BE2C (cell line): Measurements from ENCODE around the gene ZNF211.

Experiments used
- DNase-seq: peaks from one replicate; pipeline ENCODE4 v3.0.0-alpha.2; 2020
- H3K27me3 ChIP-seq: fragments of 250-450 bp; sonication (Bioruptor Pico); 2 replicates; pipeline ENCODE4 v1.5.1; 2020; ENCODE audit warnings: mild to moderate bottlenecking
- H3K36me3 ChIP-seq: fragments of 250-450 bp; sonication (Bioruptor Pico); 2 replicates; pipeline ENCODE4 v1.5.1; 2020; ENCODE audit warnings: mild to moderate bottlenecking
- H3K4me1 ChIP-seq: fragments of 250-450 bp; sonication (Bioruptor Pico); 2 replicates; pipeline ENCODE4 v1.5.1; 2020
- H3K4me3 ChIP-seq: 2 replicates; pipeline ENCODE4 v1.5.1; 2011; ENCODE audit warnings: low read depth, low read length
- H3K9me3 ChIP-seq: fragments of 250-450 bp; sonication (Bioruptor Pico); 2 replicates; pipeline ENCODE4 v1.5.1; 2020
- TF ChIP-seq, protein P1 (sequence below): IDR thresholded peaks from 2 replicates; pipeline ENCODE4 v1.5.1; 2012; ENCODE audit warnings: mild to moderate bottlenecking, low read depth, low read length

Gene ZNF211

DNA sequence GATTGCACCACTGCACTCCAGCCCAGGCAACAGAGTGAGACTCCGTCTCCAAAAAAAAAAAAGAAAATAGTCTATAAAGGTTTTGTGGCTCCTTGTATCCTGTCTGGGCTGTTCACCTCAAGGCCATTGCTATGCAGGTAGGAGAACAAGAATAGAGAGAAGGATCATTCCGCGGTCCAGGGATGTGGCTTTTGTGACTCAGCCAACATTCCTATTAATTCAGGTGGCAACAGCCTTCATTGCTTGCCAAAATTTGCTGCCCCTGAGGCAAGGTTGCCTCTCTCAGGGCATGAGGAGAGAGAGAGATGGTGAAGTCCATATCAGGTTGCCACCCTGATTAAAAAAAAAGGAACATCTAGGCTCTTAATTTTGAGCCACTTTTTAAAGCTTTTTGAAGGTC, 56.8 kb downstream of the ZNF211 start:
- Histone ChIP-seq H3K4me1 (no peaks in the 10 kb centered on the region), H3K9me3 (peaks cover 22% of the 10 kb centered on the region), H3K27me3 (no peaks in the 10 kb centered on the region), H3K36me3 (peaks cover 64% of the 10 kb centered on the region), H3K4me3 (no peak overlapping the region)
- DNase-seq, result no peak
- TF ChIP-seq, protein P1, sequence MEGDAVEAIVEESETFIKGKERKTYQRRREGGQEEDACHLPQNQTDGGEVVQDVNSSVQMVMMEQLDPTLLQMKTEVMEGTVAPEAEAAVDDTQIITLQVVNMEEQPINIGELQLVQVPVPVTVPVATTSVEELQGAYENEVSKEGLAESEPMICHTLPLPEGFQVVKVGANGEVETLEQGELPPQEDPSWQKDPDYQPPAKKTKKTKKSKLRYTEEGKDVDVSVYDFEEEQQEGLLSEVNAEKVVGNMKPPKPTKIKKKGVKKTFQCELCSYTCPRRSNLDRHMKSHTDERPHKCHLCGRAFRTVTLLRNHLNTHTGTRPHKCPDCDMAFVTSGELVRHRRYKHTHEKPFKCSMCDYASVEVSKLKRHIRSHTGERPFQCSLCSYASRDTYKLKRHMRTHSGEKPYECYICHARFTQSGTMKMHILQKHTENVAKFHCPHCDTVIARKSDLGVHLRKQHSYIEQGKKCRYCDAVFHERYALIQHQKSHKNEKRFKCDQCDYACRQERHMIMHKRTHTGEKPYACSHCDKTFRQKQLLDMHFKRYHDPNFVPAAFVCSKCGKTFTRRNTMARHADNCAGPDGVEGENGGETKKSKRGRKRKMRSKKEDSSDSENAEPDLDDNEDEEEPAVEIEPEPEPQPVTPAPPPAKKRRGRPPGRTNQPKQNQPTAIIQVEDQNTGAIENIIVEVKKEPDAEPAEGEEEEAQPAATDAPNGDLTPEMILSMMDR, result no peak
